Activated CD4-positive, alpha-beta T cell treated with anti-CD3 and anti-CD28 coated beads, Interleukin-2, Interleukin-6, amounts not matched to agents 100 ng/mL and 50 ng/mL, durations not matched to agents 16 hours and 8 hours (primary cell): Measurements from ENCODE around the gene BTBD9.
A peak's percentile ranks its signal among the peaks of the same experiment; 100 is the strongest.
"Not testable (repeated sequence)": the region's sequence is repeated elsewhere in the genome, so short reads cannot be mapped to it uniquely, and the experiment has no call there.

Experiments used
- DNase-seq: peaks from one replicate; pipeline ENCODE4 v3.0.0-alpha.2; 2020

BTBD9 gene

GRCh38 chr6:38134704-38135088, 505.0 kb downstream of the BTBD9 start:
- DNase-seq: no peak

DNA sequence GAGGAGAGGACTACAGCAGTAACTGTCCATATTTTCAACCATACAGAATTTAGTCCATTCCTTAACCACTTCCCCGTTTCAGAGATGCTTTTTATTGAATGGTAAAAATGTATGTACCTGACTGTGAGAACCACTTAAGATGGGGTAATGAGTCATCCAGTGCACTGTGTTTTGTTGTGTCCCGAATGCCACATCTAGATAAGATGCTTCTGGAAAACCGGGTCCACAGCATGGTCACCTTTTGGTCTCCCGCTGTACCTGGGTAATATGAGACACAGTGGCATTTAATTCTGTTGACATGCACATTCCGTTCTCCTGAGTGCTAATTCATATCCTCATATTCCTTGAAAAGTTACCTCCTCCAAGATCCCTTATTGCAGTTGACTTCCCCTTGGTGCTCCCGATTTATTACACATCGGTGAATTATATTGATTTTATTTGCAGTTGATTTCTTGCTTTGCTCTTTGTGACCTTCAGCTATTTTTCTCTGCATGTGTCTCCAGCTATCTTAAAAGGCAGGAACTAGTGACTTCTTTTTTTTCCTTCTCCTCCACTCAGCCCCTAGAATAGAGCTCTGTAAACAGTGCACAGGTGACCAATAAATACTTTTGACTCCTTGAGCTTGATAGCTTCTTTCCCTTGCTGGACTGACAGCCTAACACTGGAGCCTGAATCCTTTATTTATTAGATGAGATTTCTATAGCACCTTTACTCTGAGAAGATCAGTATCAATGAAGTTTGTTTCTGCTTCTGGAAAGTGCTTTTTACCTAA, 505.6 kb downstream of the BTBD9 start:
- no peak for DNase-seq

DNA sequence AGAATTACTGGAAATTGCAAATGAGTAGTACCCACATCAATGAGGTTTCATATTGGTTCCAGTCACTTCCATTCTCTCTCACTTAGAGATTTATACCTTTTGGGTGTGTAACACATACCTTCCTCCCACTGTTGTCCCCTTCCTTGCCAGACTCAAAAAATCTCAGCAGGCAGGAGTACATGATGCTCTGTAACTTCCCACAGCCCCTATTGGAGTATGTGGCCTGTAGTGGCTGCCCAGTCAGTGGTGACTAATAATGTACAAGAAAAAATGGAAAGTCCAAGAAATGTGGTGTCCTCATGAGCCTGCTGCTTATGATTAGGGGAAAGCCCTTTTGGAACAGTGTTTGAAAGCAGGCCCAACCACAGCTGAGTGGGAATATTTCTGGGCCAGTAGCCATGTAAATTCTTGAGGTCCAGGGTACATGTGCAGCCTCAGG, 508.2 kb downstream of the BTBD9 start:
- DNase-seq: peak; percentile 39

DNA sequence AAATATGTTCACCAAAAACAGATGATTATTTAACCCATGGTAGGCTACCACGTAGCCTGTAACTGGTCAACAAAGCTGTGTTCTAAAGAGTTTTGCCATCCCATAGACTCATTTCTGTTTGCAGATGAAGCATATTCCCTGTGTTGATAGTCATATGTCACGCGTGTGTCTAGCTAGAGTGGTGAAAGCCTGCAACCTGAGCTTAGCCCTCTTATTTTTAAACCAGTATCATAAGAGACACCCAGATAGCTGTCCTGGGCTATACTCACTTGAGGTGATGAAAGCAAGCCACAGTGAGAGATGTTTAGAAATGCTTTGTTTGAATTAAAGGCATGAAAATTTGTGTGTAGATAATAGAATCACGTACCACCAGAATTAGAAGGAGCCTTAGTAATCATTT, 512.4 kb downstream of the BTBD9 start:
- no peak for DNase-seq

DNA sequence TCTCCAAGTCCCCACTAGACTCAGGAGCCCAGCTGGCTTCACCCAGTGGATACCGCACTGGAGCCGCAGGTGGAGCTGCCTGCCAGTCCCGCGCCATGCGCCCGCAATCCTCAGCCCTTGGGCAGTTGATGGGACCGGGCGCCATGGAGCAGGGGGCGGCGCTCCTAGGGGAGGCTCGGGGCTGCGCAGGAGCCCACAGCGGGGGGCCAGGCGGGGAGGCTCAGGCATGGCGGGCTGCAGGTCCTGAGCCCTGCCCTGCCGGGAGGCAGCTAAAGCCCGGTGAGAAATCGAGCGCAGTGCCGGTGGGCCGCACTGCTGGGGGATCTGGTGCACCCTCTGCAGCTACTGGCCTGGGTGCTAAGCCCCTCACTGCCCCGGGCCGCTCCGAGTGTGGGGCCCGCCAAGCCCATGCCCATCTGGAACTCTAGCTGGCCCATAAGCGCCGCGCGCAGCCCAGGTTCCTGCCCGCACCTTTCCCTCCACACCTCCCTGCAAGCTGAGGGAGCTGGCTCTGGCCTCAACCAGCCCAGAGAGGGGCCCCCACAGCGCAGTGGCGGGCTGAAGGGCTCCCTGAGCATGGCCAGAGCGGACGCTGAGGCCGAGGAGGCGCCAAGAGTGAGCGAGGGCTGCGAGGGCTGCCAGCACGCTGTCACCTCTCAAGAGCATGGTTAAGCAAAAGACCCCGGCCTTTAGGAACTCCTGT, 515.4 kb downstream of the BTBD9 start:
- not testable (repeated sequence) for DNase-seq

- DNase-seq: no peak
Observed at GRCh38 chr6:38119516-38119915, 520.2 kb downstream of the BTBD9 start.

DNA sequence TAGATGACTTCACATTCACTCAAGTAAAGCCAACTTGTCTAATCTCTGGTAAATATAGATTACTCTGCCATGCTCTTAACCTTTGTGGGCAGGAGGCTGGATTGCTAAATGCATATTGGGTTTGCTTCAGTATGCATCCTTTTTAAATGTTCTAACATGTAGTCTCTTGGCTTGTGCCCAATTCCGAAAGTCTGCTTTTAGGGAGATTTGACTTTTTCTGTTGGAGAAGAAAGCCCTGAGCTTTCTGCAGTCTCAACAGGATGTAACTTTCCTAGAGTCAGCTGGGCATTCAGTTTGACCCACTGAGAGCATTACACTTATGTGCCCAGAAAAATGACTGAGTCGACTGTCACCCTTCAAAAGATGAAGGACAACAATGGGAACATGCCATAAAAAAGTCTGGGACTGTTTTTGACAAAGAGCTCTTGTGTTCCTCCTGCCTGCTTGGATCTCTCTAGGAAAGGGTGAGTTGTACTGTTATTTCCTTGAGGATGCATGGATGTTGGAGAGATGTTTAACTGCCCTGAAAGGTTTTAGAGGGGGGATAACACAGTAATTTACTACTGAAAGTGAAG, 520.9 kb downstream of the BTBD9 start:
- no peak for DNase-seq
